ENCODE measurements around the gene ZNF266. TPM values are rescaled to one million over a fixed set of nuclear protein-coding genes. Genes with fewer than 3 reads are reported as not detected.

ZNF266 gene
- total and polyA plus RNA-seq, 2 of the 8 experiments (the other 6 are each of a cell fraction or from before 2014, with no cell fraction given) = 6.6 to 15.3 TPM

- Histone ChIP-seq H3K18ac (ENCODE audit: extremely low read depth, low read length) (no peak overlapping the region), H2AK5ac (ENCODE audit: low read depth, low read length) (no peak overlapping the region), H3K9ac (replicated peaks in 1 of 4; ENCODE audit: extremely low read depth in 1 of 4, low read depth in 3 of 4, low read length in 3 of 4) (no peak overlapping the region), H2BK120ac (replicated peaks; ENCODE audit: low read depth, low read length) (no peak overlapping the region), H3K4me2 (ENCODE audit: insufficient read depth in 1 of 2, low read depth in 2 of 2, low read length in 2 of 2) (no peak overlapping the region), H2BK20ac (ENCODE audit: low read length) (no peak overlapping the region), H2BK12ac (ENCODE audit: low read depth, low read length) (no peak overlapping the region), H3K23me2 (ENCODE audit: low read depth, low read length) (no peaks in the 10 kb centered on the region), H3K4me3 (ENCODE audit: extremely low read depth in 1 of 4, insufficient read depth in 2 of 4, low read depth in 3 of 4, low read length in 4 of 4) (no peak overlapping the region), H3K4me1 (replicated peaks in 1 of 4; ENCODE audit: control insufficient read depth in 3 of 4, insufficient read depth in 4 of 4, low read length in 3 of 4) (no peaks in the 10 kb centered on the region), H2AFZ (ENCODE audit: low read length) (no peak overlapping the region), H3K14ac (ENCODE audit: insufficient read length) (no peak overlapping the region), H4K5ac (ENCODE audit: insufficient read length, low read depth, low read length) (no peak overlapping the region), H3K9me3 (ENCODE audit: insufficient read depth in 2 of 2, low read depth in 1 of 2, low read length in 1 of 2) (peaks cover 68 to 80% of the 10 kb centered on the region in 2 experiments), H3K23ac (ENCODE audit: insufficient read length) (no peak overlapping the region), H3K36me3 (ENCODE audit: control insufficient read depth in 2 of 4, insufficient read depth in 4 of 4, low read length in 3 of 4) (no peaks in the 10 kb centered on the region), H3K79me1 (ENCODE audit: low read depth, low read length) (no peaks in the 10 kb centered on the region), H3K4ac (replicated peaks; ENCODE audit: insufficient read length, low read depth, low read length) (no peak overlapping the region), H3K79me2 (ENCODE audit: control insufficient read depth in 1 of 2, insufficient read depth in 2 of 2, low read length in 2 of 2) (no peaks in the 10 kb centered on the region), H4K20me1 (replicated peaks in 1 of 2; ENCODE audit: control insufficient read depth in 1 of 2, insufficient read depth in 2 of 2, low read length in 2 of 2) (no peaks in the 10 kb centered on the region), H3K56ac (replicated peaks; ENCODE audit: insufficient read length, low read depth, low read length) (no peak overlapping the region), H2BK15ac (ENCODE audit: low read length) (no peak overlapping the region), H4K8ac (ENCODE audit: extremely low read depth, insufficient read depth, low read length) (no peak overlapping the region), H3K27me3 (replicated peaks in 1 of 4; ENCODE audit: control insufficient read depth in 3 of 4, extremely low read depth in 1 of 4, insufficient read depth in 3 of 4, low read length in 3 of 4) (no peaks in the 10 kb centered on the region), H4K91ac (replicated peaks; ENCODE audit: insufficient read length, low read length) (no peak overlapping the region), H2BK5ac (ENCODE audit: low read depth, low read length) (no peak overlapping the region), H3K27ac (ENCODE audit: low read depth, low read length) (no peak overlapping the region)
- TF ChIP-seq RXRA (IDR thresholded peaks at IDR 0.05; ENCODE audit: insufficient read depth, low read depth, low read length) = no peak
- TF ChIP-seq NRF1 (IDR thresholded peaks at IDR 0.05; ENCODE audit: low read depth, low read length) = no peak
- TF ChIP-seq RBBP5 (IDR thresholded peaks at IDR 0.05; ENCODE audit: borderline replicate concordance, low read depth, low read length) = no peak
- TF ChIP-seq JUND (IDR thresholded peaks at IDR 0.05; ENCODE audit: low read length) = no peak
- TF ChIP-seq SP4 (IDR thresholded peaks at IDR 0.05; ENCODE audit: low read length) = no peak
- no peak for TF ChIP-seq KDM5A (IDR thresholded peaks at IDR 0.05; ENCODE audit: low read length)
- TF ChIP-seq ATF2 (IDR thresholded peaks at IDR 0.05; ENCODE audit: low read length) = no peak
- no peak for TF ChIP-seq KDM1A (IDR thresholded peaks at IDR 0.05; ENCODE audit: borderline replicate concordance, low read length)
- TF ChIP-seq CBX8 (IDR thresholded peaks at IDR 0.05; ENCODE audit: borderline replicate concordance, low read depth, low read length) = no peak
- no peak for TF ChIP-seq TCF12 (IDR thresholded peaks at IDR 0.05; ENCODE audit: low read depth, low read length)
- DNase-seq (ENCODE audit: low read depth in 1 of 2, low spot score in 2 of 2) = no peak
- ChIA-PET CTCF (ENCODE audit: partially characterized antibody) (interaction anchor here (1.4 kb wide), 1 partner anchor 256 kb away, joined by 3 read pairs; no protein-coding TSS in a partner anchor), POLR2A (ENCODE audit: partially characterized antibody) (no interaction called here)
- FAIRE-seq = no peak
- 84% methylated on average over 4 of the region's 4 CpGs; no CpG with 5 or more reads in 1 of the 2 experiments for WGBS, 2 experiments (ENCODE audit: extremely low coverage in 1 of 2, insufficient coverage in 1 of 2, insufficient read length in 1 of 2, insufficient replicate concordance in 2 of 2, low coverage in 1 of 2, low lambda C conversion rate in 2 of 2, missing lambda C conversion rate in 1 of 2)
Measured at GRCh38 chr19:9461938-9462337, 26.6 kb upstream of the ZNF266 start.
